Mucosa of stomach (tissue), 1 donor: ENCODE measurements around the gene ALDH1A1.

Experiments used
- H3K27me3 ChIP-seq: one replicate; pipeline ENCODE4 v1.7.0; 2013; ENCODE audit warnings: mild to moderate bottlenecking, low read length; ENCODE audit not compliant: control insufficient read depth, insufficient read depth
- H3K36me3 ChIP-seq: one replicate; pipeline ENCODE4 v1.7.0; 2013; ENCODE audit warnings: low read length; ENCODE audit not compliant: control insufficient read depth, insufficient read depth
- H3K4me1 ChIP-seq: one replicate; pipeline ENCODE4 v1.7.0; 2013; ENCODE audit warnings: mild to moderate bottlenecking, low read length; ENCODE audit not compliant: control insufficient read depth, insufficient read depth
- H3K4me3 ChIP-seq: one replicate; pipeline ENCODE4 v1.7.0; 2013; ENCODE audit warnings: low read length
- H3K9ac ChIP-seq: one replicate; pipeline ENCODE4 v1.7.0; 2013; ENCODE audit warnings: mild to moderate bottlenecking, low read length, moderate library complexity
- H3K9me3 ChIP-seq: one replicate; pipeline ENCODE4 v1.7.0; 2013; ENCODE audit warnings: mild to moderate bottlenecking, low read length, moderate library complexity; ENCODE audit not compliant: control insufficient read depth
- donor health status: Pancreatic carcinoma.

ALDH1A1 gene

GRCh38 chr9:72923077-72923476, 29.8 kb downstream of the ALDH1A1 start:
- Histone ChIP-seq H3K36me3 (peaks cover 10% of the 10 kb centered on the region), H3K4me1 (no peaks in the 10 kb centered on the region), H3K4me3 (no peak overlapping the region), H3K9me3 (no peaks in the 10 kb centered on the region), H3K27me3 (no peaks in the 10 kb centered on the region), H3K9ac (no peak overlapping the region)

DNA sequence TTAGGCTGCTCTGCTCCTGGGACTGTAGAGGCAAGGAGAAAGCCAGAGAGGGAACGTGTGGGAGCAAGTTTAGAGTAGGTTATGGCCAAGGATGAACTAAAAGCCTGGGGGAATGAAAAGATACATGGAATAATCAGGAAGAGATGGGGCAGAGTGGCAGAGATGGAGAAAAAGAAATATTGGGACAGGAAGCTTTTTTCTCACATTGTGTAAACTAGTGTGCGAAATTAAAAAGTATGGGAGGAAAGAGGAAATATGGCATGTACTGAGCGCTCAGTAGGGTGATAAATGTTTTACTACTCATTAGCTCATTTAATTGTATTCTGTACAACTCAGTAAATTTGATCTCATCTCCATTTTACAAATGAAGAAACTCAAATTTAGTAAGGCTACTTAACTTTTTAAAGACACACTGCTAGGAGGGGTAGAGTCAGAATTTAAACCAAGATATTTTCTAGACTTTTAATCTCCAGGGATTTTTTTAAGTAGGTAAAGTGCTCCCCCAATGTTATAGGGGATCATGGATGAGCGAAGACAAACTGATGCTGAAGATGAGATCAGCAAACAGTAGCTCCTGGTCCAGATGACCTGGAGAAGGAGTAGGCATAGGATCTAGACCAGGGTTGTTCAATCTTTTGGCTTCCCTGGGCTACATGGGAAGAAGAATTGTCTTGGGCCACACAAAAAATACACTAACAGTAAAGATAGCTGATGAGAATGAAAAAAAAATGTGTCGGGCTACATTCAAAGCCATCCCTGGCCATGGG, 30.8 kb downstream of the ALDH1A1 start:
- peaks cover 10% of the 10 kb centered on the region for H3K36me3 ChIP-seq
- H3K9me3 ChIP-seq = no peaks in the 10 kb centered on the region
- H3K4me3 ChIP-seq = no peak overlapping the region
- no peak overlapping the region for H3K9ac ChIP-seq
- no peaks in the 10 kb centered on the region for H3K27me3 ChIP-seq
- H3K4me1 ChIP-seq = no peaks in the 10 kb centered on the region

DNA sequence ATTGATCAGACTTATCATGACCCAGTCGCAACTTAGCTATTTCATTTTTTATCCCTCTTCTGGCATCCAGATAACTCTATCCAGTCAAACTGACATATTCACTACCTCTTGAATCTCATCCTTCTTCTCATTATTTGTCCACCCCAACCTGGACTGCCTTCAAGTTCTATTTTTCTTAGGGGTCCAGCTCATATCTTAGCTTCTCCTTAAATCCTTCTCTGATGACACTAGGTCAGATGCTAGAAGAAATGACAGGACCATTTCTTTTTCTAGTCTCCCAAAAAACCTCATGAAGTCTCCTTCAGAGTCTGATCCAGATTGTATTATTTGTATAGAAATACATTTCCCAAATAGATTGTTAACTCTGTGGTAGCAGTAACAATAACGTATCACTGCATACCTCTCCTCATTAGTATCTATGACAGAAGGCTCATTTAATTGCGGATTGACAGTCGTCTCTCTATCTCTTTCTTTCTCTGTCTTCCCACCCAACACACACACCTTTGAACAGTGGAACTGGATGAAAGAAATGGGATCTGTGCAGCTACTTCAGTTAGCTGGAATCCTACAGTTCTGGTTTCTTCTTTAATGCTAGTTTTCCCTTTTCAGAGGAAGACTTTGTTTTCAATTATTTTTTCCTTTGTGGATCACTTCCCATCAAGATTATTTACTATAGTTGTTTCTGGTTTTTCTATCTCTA, 33.5 kb downstream of the ALDH1A1 start:
- no peak overlapping the region for H3K9ac ChIP-seq
- H3K4me1 ChIP-seq = no peaks in the 10 kb centered on the region
- H3K9me3 ChIP-seq = no peaks in the 10 kb centered on the region
- H3K27me3 ChIP-seq = no peaks in the 10 kb centered on the region
- H3K4me3 ChIP-seq = no peak overlapping the region
- peaks cover 18% of the 10 kb centered on the region for H3K36me3 ChIP-seq

GRCh38 chr9:72917892-72918509, 34.9 kb downstream of the ALDH1A1 start:
- no peak overlapping the region for H3K9ac ChIP-seq
- no peaks in the 10 kb centered on the region for H3K4me1 ChIP-seq
- H3K36me3 ChIP-seq = peaks cover 14% of the 10 kb centered on the region
- H3K9me3 ChIP-seq = no peaks in the 10 kb centered on the region
- H3K4me3 ChIP-seq = no peak overlapping the region
- no peaks in the 10 kb centered on the region for H3K27me3 ChIP-seq

GRCh38 chr9:72915659-72916058, 37.2 kb downstream of the ALDH1A1 start:
- H3K4me1 ChIP-seq = no peaks in the 10 kb centered on the region
- no peak overlapping the region for H3K9ac ChIP-seq
- no peaks in the 10 kb centered on the region for H3K27me3 ChIP-seq
- H3K9me3 ChIP-seq = no peaks in the 10 kb centered on the region
- peaks cover 8% of the 10 kb centered on the region for H3K36me3 ChIP-seq
- no peak overlapping the region for H3K4me3 ChIP-seq

GRCh38 chr9:72914750-72915149, 38.1 kb downstream of the ALDH1A1 start:
- H3K27me3 ChIP-seq = no peaks in the 10 kb centered on the region
- no peaks in the 10 kb centered on the region for H3K4me1 ChIP-seq
- H3K9me3 ChIP-seq = no peaks in the 10 kb centered on the region
- no peak overlapping the region for H3K4me3 ChIP-seq
- H3K9ac ChIP-seq = no peak overlapping the region
- H3K36me3 ChIP-seq = peaks cover 8% of the 10 kb centered on the region

DNA sequence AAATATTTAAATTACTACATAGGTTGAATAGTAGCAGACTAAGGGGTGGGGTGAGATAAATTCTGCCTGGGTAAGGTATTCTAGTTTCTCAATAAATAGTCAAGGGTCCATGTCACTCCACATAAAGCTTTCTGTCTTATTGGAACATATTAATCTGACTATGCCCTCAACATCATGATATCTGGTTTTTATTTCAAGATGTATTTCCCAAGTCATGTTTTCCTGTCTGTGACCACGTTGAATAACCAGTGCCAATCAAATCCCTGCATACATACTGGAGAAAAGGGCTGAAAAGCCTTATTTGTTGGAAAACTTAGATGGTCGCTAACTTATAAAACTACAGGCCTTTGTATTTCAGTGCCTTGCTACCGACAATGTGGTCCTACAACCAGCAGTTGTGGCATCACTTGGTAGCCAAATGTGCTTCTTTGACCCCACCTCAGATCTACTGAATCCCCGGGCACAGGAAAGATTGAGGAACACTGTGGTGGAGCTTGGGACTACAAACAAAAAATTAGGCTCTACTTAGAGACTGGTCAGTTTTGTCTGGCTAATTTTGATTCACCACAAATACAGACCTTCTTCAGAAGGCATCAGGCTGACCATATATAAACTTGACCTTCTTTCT, 39.4 kb downstream of the ALDH1A1 start:
- no peaks in the 10 kb centered on the region for H3K9me3 ChIP-seq
- no peaks in the 10 kb centered on the region for H3K4me1 ChIP-seq
- H3K36me3 ChIP-seq = peaks cover 8% of the 10 kb centered on the region
- no peaks in the 10 kb centered on the region for H3K27me3 ChIP-seq
- no peak overlapping the region for H3K4me3 ChIP-seq
- no peak overlapping the region for H3K9ac ChIP-seq

DNA sequence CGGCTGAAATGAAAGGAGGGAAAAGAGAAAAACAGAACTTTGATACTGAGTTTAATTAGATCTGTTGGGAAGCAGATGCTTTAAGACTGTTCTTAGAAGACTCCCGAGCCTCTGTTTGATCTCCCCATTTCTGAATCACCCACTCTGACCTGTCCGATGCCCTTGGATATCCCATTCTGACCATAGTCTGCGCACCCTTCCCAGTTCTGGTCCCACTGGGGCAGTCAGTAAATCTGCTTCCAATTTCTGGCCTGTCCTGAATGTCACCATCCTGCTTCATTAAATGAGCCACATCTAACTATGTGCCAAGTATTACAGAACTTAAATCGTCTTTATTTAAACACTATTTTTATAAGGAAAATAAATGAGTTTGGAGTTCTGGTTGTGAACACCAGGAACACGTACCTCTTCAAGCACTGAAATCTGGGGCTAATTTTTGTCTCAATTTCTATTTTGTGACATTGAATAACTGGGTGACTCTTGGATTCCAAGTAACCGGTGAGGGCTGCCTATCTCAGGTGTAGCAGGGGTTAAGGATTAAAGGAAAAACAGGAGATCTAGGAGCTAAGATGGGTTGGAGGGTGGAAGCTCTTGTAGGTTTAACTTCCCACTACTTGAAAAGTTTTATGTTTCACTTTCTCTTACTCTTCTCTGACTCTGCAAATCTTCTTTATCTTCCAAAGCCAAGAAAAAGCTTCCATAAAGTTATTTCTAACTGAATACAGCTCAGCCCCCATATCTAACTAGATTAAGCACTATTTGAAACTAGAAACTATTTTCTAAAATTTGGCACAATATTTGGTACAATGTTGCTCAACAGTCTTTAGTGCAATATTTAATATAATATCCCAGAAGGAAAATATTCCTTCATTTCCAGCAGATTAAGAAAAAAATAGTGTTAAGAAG, 40.1 kb downstream of the ALDH1A1 start:
- Histone ChIP-seq H3K9ac (no peak overlapping the region), H3K4me3 (no peak overlapping the region)

GRCh38 chr9:72911816-72912215, 41.0 kb downstream of the ALDH1A1 start:
- H3K27me3 ChIP-seq = no peaks in the 10 kb centered on the region
- H3K4me1 ChIP-seq = peaks cover 5% of the 10 kb centered on the region
- no peak overlapping the region for H3K9ac ChIP-seq
- H3K4me3 ChIP-seq = no peak overlapping the region
- no peaks in the 10 kb centered on the region for H3K9me3 ChIP-seq
- peaks cover 8% of the 10 kb centered on the region for H3K36me3 ChIP-seq

More for the DNA sequence above, 40.1 kb downstream of the ALDH1A1 start:
- peaks cover 8% of the 10 kb centered on the region for H3K36me3 ChIP-seq
- no peaks in the 10 kb centered on the region for H3K4me1 ChIP-seq
- H3K9me3 ChIP-seq = no peaks in the 10 kb centered on the region
- H3K27me3 ChIP-seq = no peaks in the 10 kb centered on the region

- Histone ChIP-seq H3K9me3 (no peaks in the 10 kb centered on the region), H3K9ac (no peak overlapping the region), H3K36me3 (peaks cover 3% of the 10 kb centered on the region), H3K27me3 (no peaks in the 10 kb centered on the region), H3K4me1 (peaks cover 5% of the 10 kb centered on the region), H3K4me3 (no peak overlapping the region)
Measured at GRCh38 chr9:72911247-72911775, 41.5 kb downstream of the ALDH1A1 start.

DNA sequence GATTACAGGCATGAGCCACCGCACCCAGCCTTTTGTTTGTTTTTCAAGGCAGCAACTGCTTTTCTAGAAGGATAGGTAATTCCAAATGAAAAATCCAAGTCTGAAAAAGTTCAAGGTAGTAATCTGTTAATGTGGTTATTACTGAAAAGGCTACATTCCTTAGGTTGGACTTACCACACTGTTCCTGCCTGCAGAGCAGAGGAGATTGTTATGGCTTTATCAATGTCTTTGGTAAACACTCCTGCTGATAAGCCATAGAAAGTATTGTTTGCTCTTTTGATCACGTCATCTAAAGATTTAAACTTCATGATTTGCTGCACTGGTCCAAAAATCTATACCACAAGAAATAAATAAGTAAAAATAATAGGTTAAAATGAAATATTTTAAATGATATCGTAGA, 43.4 kb downstream of the ALDH1A1 start:
- H3K9ac ChIP-seq = no peak overlapping the region
- H3K4me3 ChIP-seq = no peak overlapping the region
- peaks cover 5% of the 10 kb centered on the region for H3K4me1 ChIP-seq
- no peaks in the 10 kb centered on the region for H3K27me3 ChIP-seq
- no peaks in the 10 kb centered on the region for H3K36me3 ChIP-seq
- no peaks in the 10 kb centered on the region for H3K9me3 ChIP-seq
